K562 (cell line): ENCODE measurements around the gene RAPGEFL1. TPM values are rescaled to one million over a fixed set of nuclear protein-coding genes. Genes with fewer than 3 reads are reported as not detected.

Source experiments
- ATAC-seq: fragments of 200-7000 bp; cut with Tn5 transposase; 3 replicates; pipeline ENCODE4 v1.9.1; 2020; ENCODE audit warnings: moderate library complexity
- BruUV-seq: library from RNA; stranded (reverse); fragments of 400-500 nt; replicated peaks from 2 replicates; lab custom pipeline; 2021; lab: Mats Ljungman, UMichigan
- CTCF ChIA-PET: fragments of 300-600 bp; formaldehyde crosslinking; extraction: SDS; loops from one replicate; lab custom pipeline; 2021; ENCODE audit warnings: low intra/inter-chr PET ratio; lab: Yijun Ruan, JAX
- POLR2A ChIA-PET: fragments of 300-600, 350-650 bp; sonication (Branson Sonifier 250); formaldehyde crosslinking; extraction: SDS; loops from one replicate; lab custom pipeline; 2021; ENCODE audit warnings: antibody characterized with exemption, inconsistent platforms; lab: Yijun Ruan, JAX
- DNase-seq, 4 experiments: peaks; one replicate each; pipeline versions ENCODE4 v3.0.0 to v3.0.0-alpha.2; 2011 to 2018; ENCODE audit warnings: low spot score in 3 of 4, mixed read lengths in 3 of 4; ENCODE audit errors: extremely low read depth in 1 of 4
- FAIRE-seq: peaks from 2 replicates; lab custom pipeline; 2011; peaks lifted over from hg19 to GRCh38; lab: Jason Lieb, UNC
- H2AFZ ChIP-seq: 2 replicates; pipeline ENCODE4 v1.6.0; 2011; ENCODE audit warnings: low read depth, low read length, control low read depth, inconsistent platforms
- H3K27ac ChIP-seq: fragments of 200-600 bp; 3 replicates; pipeline ENCODE4 v1.8.0; 2011; ENCODE audit warnings: low read depth, mild to moderate bottlenecking, control low read depth, inconsistent platforms, low read length, moderate library complexity, mixed read lengths; ENCODE audit errors: extremely low read depth
- H3K27me3 ChIP-seq, 2 experiments: fragments of 300-600 bp in 1 of 2; 2 replicates in 1 of 2; 3 replicates in 1 of 2; pipeline versions ENCODE4 v1.6.0 to v1.8.0; 2011; ENCODE audit warnings: inconsistent platforms in 2 of 2, low read length in 2 of 2, mild to moderate bottlenecking in 1 of 2, mixed read lengths in 1 of 2, moderate library complexity in 1 of 2; ENCODE audit not compliant: control insufficient read depth in 2 of 2, insufficient read depth in 2 of 2
- H3K36me3 ChIP-seq: fragments of 300-600 bp; 3 replicates; pipeline ENCODE4 v1.8.0; 2011; ENCODE audit warnings: mild to moderate bottlenecking, low read length, inconsistent platforms; ENCODE audit not compliant: control insufficient read depth, insufficient read depth
- H3K4me1 ChIP-seq, 2 experiments: fragments of 200-600 bp in 1 of 2; replicated peaks in 1 of 2; 2 replicates in 1 of 2; 3 replicates in 1 of 2; pipeline versions ENCODE4 v1.5.1 to v1.8.0; 2011; ENCODE audit warnings: inconsistent platforms in 2 of 2, low read length in 2 of 2, mild to moderate bottlenecking in 1 of 2, mixed read lengths in 1 of 2, moderate library complexity in 1 of 2; ENCODE audit not compliant: control insufficient read depth in 2 of 2, insufficient read depth in 2 of 2
- H3K4me2 ChIP-seq: 2 replicates; pipeline ENCODE4 v1.6.1; 2011; ENCODE audit warnings: low read length, control low read depth, inconsistent platforms, mixed read lengths; ENCODE audit not compliant: insufficient read depth
- H3K4me3 ChIP-seq: fragments of 200-600 bp; sonication (generic), shearing (Covaris generic); 2 replicates; pipeline ENCODE4 v1.5.1; 2016; ENCODE audit warnings: control low read depth, inconsistent platforms
- H3K79me2 ChIP-seq: fragments of 200-600 bp; 3 replicates; pipeline ENCODE4 v1.8.0; 2011; ENCODE audit warnings: low read length, inconsistent platforms; ENCODE audit not compliant: control insufficient read depth, insufficient read depth
- H3K9ac ChIP-seq, 2 experiments: 2 replicates each; pipeline versions ENCODE4 v1.6.0 to v1.6.1; 2011; ENCODE audit warnings: low read depth in 2 of 2, low read length in 2 of 2, control low read depth in 1 of 2, inconsistent platforms in 1 of 2, mild to moderate bottlenecking in 1 of 2, mixed read lengths in 1 of 2; ENCODE audit not compliant: insufficient read depth in 1 of 2
- H3K9me1 ChIP-seq: one replicate; pipeline ENCODE4 v1.6.0; 2011; ENCODE audit warnings: inconsistent platforms, mild to moderate bottlenecking, low read length, moderate library complexity; ENCODE audit not compliant: control insufficient read depth, insufficient read depth
- H3K9me3 ChIP-seq: replicated peaks from 2 replicates; pipeline ENCODE4 v1.5.1; 2011; ENCODE audit warnings: low read depth, low read length, inconsistent platforms; ENCODE audit not compliant: control insufficient read depth, insufficient read depth
- H4K20me1 ChIP-seq: replicated peaks from 2 replicates; pipeline ENCODE4 v1.6.1; 2011; ENCODE audit warnings: low read length, inconsistent platforms, mixed read lengths; ENCODE audit not compliant: control insufficient read depth, insufficient read depth
- FOXP1 ChIP-seq: sonication (generic); formaldehyde crosslinking; IDR thresholded peaks from 2 replicates; pipeline ENCODE4 v1.8.0; 2022; ENCODE audit warnings: mild to moderate bottlenecking, missing genetic modification reagents
- KDM5B ChIP-seq: fragments of 200-600 bp; sonication (generic); IDR thresholded peaks from 2 replicates; pipeline ENCODE4 v1.6.1; 2012; ENCODE audit warnings: low read depth, mild to moderate bottlenecking, moderate library complexity, low read length, control low read depth, inconsistent platforms; ENCODE audit not compliant: insufficient replicate concordance
- PHF8 ChIP-seq: fragments of 200-600 bp; sonication (generic); IDR thresholded peaks from 2 replicates; pipeline ENCODE4 v1.6.1; 2012; ENCODE audit warnings: mixed run types, mild to moderate bottlenecking, inconsistent platforms, low read length, moderate library complexity, borderline replicate concordance
- ZNF436 ChIP-seq: fragments of 250-450, 450-650 bp; sonication (Bioruptor Pico); formaldehyde crosslinking; IDR thresholded peaks from 2 replicates; pipeline ENCODE4 v1.7.0; 2020; ENCODE audit warnings: mild to moderate bottlenecking
- ZZZ3 ChIP-seq: fragments of 450-650 bp; IDR thresholded peaks from 2 replicates; pipeline ENCODE4 v1.6.1; 2016; ENCODE audit warnings: antibody characterized with exemption, mild to moderate bottlenecking, moderate library complexity
- WGBS: fragments of 100-300 bp; shearing (Covaris generic); methylation state at CpG from one replicate; pipeline ENCODE4 v1.1.6; 2016; ENCODE audit warnings: low coverage, mixed read lengths; ENCODE audit not compliant: insufficient coverage; ENCODE audit errors: missing lambda C conversion rate; 5-methylcytosine and 5-hydroxymethylcytosine counted together
- in situ Hi-C: fragments of 300-500 bp; cut with MboI; formaldehyde crosslinking; loops from 4 replicates; pipeline ENCODE4 v1.15.0; 2018; ENCODE audit warnings: inconsistent platforms, mixed read lengths
- intact Hi-C: fragments of 100-400 bp; cut with micrococcal nuclease; formaldehyde crosslinking; loops from 2 replicates; pipeline ENCODE4 v1.14.2; 2022
- polyA plus RNA-seq, 8 experiments: library from polyadenylated mRNA; depleted of rRNA in 4 of 8; stranded (reverse) in 5 of 8; unstranded in 3 of 8; fragments of >200 nt; fragmentation: Nextera tagmentation in 2 of 8; fragmentation: Illumina TruSeq in 1 of 8; extraction: Ambion mirVana in 2 of 8; extraction: Trizol in 1 of 8; gene quantifications; 2 replicates each; pipeline versions ENCODE4 v1.2.1 to v1.2.3, GENCODE V29; 2011 to 2014; ENCODE audit warnings: inconsistent platforms in 1 of 8, missing spikeins in 1 of 8
- total RNA-seq, 7 experiments: library from RNA; depleted of rRNA in 6 of 7; stranded (reverse); fragments of >200 nt in 6 of 7; fragmentation: Illumina TruSeq in 2 of 7; extraction: Trizol in 2 of 7; gene quantifications; 2 replicates each; pipeline versions ENCODE4 v1.2.1 to v1.2.3, GENCODE V29; 2011 to 2021; ENCODE audit warnings: low replicate concordance in 1 of 7
- TF ChIP-seq, protein P1 (sequence below), 2 experiments: fragments of 450-650 bp; formaldehyde crosslinking in 1 of 2; IDR thresholded peaks; 2 replicates each; pipeline versions ENCODE4 v1.4.0 to v1.6.1; 2014 to 2020; ENCODE audit warnings: mild to moderate bottlenecking in 2 of 2, borderline replicate concordance in 1 of 2, low read depth in 1 of 2
- TF ChIP-seq, protein P2 (sequence below): sonication (generic); formaldehyde crosslinking; IDR thresholded peaks from 2 replicates; pipeline ENCODE4 v1.8.0; 2022; ENCODE audit warnings: mild to moderate bottlenecking, missing genetic modification reagents
- TF ChIP-seq, protein P3 (sequence below), 2 experiments: fragments of 450-650 bp in 1 of 2; sonication (generic) in 1 of 2; formaldehyde crosslinking; conservative IDR thresholded peaks; 2 replicates each; pipeline versions ENCODE4 v1.4.0 to v1.8.1; 2020 to 2022; ENCODE audit warnings: mild to moderate bottlenecking in 1 of 2, missing genetic modification reagents in 1 of 2

Gene RAPGEFL1
- total and polyA plus RNA-seq, 9 of the 15 experiments (the other 6 are each of a cell fraction or from before 2014, with no cell fraction given): 0.18 to 4.1 (median 2.1) TPM

DNA sequence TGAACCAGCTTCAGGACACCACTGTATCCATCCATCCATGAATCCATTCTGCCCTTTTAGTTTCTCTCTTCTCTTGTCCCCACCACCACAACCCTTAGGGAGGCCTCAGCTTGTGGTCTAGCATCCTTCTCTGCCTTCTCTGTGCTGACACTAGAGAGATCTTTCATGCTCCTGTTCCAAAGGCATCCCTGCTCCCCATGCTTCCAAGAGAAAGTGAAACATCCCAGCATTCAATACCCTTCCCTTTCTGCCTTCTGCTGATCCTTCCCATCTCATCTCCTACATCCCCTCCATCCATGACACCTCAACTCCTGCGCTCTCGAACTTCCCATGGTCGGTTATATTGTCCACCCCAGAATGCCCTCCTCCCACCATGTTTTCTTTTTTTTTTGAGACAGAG is 10.0 kb downstream of the RAPGEFL1 start:
- no peaks in the 10 kb centered on the region for H4K20me1 ChIP-seq
- ChIA-PET CTCF (interaction anchor here (0.6 to 1.1 kb wide), 3 partner anchors 12 to 174 kb away, joined by 3 to 5 read pairs (median 4); no protein-coding TSS in a partner anchor), POLR2A (interaction anchor here (0.7 to 1.0 kb wide), 2 partner anchors 7 to 102 kb away, joined by 3 read pairs; no protein-coding TSS in a partner anchor)
- in situ Hi-C loops (no loop called here), intact Hi-C loops (no loop called here)
- no TSS peak for BruUV-seq
- H3K4me3 ChIP-seq: no peak overlapping the region
- 61% methylated on average over 3 of the region's 3 CpGs for WGBS
- H3K27me3 ChIP-seq: no peaks in the 10 kb centered on the region
- no peaks in the 10 kb centered on the region for H3K36me3 ChIP-seq
- FAIRE-seq (no peak), DNase-seq (no peak), ATAC-seq (no peak)
- no peaks in the 10 kb centered on the region for H3K79me2 ChIP-seq
- no peaks in the 10 kb centered on the region for H3K9me1 ChIP-seq
- peak overlapping the region in 1 of 2 experiments; percentile 7; a peak in 1 of 4 replicates for H3K9ac ChIP-seq
- H3K27ac ChIP-seq: no peak overlapping the region
- H3K4me1 ChIP-seq: peaks cover 0 to 15% of the 10 kb centered on the region in 2 experiments; a peak in 3 of 5 replicates
- no peaks in the 10 kb centered on the region for H3K9me3 ChIP-seq
- H3K4me2 ChIP-seq: no peak overlapping the region
- no peak overlapping the region for H2AFZ ChIP-seq
- TF ChIP-seq ZZZ3 (no peak), PHF8 (no peak), ZNF436 (CRISPR knock-in tag) (no peak), FOXP1 (CRISPR knock-in tag) (no peak), KDM5B (no peak)
- TF ChIP-seq, protein P1, sequence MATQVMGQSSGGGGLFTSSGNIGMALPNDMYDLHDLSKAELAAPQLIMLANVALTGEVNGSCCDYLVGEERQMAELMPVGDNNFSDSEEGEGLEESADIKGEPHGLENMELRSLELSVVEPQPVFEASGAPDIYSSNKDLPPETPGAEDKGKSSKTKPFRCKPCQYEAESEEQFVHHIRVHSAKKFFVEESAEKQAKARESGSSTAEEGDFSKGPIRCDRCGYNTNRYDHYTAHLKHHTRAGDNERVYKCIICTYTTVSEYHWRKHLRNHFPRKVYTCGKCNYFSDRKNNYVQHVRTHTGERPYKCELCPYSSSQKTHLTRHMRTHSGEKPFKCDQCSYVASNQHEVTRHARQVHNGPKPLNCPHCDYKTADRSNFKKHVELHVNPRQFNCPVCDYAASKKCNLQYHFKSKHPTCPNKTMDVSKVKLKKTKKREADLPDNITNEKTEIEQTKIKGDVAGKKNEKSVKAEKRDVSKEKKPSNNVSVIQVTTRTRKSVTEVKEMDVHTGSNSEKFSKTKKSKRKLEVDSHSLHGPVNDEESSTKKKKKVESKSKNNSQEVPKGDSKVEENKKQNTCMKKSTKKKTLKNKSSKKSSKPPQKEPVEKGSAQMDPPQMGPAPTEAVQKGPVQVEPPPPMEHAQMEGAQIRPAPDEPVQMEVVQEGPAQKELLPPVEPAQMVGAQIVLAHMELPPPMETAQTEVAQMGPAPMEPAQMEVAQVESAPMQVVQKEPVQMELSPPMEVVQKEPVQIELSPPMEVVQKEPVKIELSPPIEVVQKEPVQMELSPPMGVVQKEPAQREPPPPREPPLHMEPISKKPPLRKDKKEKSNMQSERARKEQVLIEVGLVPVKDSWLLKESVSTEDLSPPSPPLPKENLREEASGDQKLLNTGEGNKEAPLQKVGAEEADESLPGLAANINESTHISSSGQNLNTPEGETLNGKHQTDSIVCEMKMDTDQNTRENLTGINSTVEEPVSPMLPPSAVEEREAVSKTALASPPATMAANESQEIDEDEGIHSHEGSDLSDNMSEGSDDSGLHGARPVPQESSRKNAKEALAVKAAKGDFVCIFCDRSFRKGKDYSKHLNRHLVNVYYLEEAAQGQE (IDR thresholded peaks at IDR 0.05; ENCODE audit: borderline replicate concordance): no peak
- TF ChIP-seq, protein P1 (CRISPR knock-in tag; IDR thresholded peaks at IDR 0.05; ENCODE audit: low read depth): no peak
- TF ChIP-seq, protein P2, sequence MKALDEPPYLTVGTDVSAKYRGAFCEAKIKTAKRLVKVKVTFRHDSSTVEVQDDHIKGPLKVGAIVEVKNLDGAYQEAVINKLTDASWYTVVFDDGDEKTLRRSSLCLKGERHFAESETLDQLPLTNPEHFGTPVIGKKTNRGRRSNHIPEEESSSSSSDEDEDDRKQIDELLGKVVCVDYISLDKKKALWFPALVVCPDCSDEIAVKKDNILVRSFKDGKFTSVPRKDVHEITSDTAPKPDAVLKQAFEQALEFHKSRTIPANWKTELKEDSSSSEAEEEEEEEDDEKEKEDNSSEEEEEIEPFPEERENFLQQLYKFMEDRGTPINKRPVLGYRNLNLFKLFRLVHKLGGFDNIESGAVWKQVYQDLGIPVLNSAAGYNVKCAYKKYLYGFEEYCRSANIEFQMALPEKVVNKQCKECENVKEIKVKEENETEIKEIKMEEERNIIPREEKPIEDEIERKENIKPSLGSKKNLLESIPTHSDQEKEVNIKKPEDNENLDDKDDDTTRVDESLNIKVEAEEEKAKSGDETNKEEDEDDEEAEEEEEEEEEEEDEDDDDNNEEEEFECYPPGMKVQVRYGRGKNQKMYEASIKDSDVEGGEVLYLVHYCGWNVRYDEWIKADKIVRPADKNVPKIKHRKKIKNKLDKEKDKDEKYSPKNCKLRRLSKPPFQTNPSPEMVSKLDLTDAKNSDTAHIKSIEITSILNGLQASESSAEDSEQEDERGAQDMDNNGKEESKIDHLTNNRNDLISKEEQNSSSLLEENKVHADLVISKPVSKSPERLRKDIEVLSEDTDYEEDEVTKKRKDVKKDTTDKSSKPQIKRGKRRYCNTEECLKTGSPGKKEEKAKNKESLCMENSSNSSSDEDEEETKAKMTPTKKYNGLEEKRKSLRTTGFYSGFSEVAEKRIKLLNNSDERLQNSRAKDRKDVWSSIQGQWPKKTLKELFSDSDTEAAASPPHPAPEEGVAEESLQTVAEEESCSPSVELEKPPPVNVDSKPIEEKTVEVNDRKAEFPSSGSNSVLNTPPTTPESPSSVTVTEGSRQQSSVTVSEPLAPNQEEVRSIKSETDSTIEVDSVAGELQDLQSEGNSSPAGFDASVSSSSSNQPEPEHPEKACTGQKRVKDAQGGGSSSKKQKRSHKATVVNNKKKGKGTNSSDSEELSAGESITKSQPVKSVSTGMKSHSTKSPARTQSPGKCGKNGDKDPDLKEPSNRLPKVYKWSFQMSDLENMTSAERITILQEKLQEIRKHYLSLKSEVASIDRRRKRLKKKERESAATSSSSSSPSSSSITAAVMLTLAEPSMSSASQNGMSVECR: no peak
- TF ChIP-seq, protein P3, sequence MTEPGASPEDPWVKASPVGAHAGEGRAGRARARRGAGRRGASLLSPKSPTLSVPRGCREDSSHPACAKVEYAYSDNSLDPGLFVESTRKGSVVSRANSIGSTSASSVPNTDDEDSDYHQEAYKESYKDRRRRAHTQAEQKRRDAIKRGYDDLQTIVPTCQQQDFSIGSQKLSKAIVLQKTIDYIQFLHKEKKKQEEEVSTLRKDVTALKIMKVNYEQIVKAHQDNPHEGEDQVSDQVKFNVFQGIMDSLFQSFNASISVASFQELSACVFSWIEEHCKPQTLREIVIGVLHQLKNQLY (CRISPR knock-in tag; conservative IDR thresholded peaks at IDR 0.05): no peak
